ENCODE data around the gene EFHC1.
A peak's percentile ranks its signal among the peaks of the same experiment; 100 is the strongest.

Gene EFHC1

GRCh38 chr6:52548999-52549398 is 128.9 kb downstream of the EFHC1 start:
- TF ChIP-seq POLR2AphosphoS5 (IDR thresholded peaks at IDR 0.05; ENCODE audit: borderline replicate concordance, low read depth, low read length) = no peak
- no peak for TF ChIP-seq EZH2 (IDR thresholded peaks at IDR 0.05)
- no peak for TF ChIP-seq FOXP2 (optimal IDR thresholded peaks at IDR 0.05; ENCODE audit: control extremely low read depth, extremely low read length, insufficient read depth)
- Histone ChIP-seq H3K36me3 (ENCODE audit: insufficient read depth, low read length) (no peaks in the 10 kb centered on the region), H3K27ac (no peak overlapping the region), H3K9ac (ENCODE audit: insufficient read length) (no peak overlapping the region), H3K9me3 (ENCODE audit: low read depth, low read length) (no peaks in the 10 kb centered on the region), H3K4me3 (no peak overlapping the region)
- no peak for DNase-seq (ENCODE audit: low read depth, low spot score)

GRCh38 chr6:52549428-52549827 is 129.3 kb downstream of the EFHC1 start:
- Histone ChIP-seq H3K27ac (no peak overlapping the region), H3K4me3 (no peak overlapping the region), H3K36me3 (ENCODE audit: insufficient read depth, low read length) (no peaks in the 10 kb centered on the region), H3K9me3 (ENCODE audit: low read depth, low read length) (no peaks in the 10 kb centered on the region), H3K9ac (ENCODE audit: insufficient read length) (no peak overlapping the region)
- TF ChIP-seq EZH2 (IDR thresholded peaks at IDR 0.05) = no peak
- TF ChIP-seq POLR2AphosphoS5 (IDR thresholded peaks at IDR 0.05; ENCODE audit: borderline replicate concordance, low read depth, low read length) = peak; percentile 64; the same call in 1 of the 2 replicates
- DNase-seq (ENCODE audit: low read depth, low spot score) = peak; percentile 61

GRCh38 chr6:52550014-52550575 is 130.0 kb downstream of the EFHC1 start:
- Histone ChIP-seq H3K9me3 (ENCODE audit: low read depth, low read length) (no peaks in the 10 kb centered on the region), H3K9ac (ENCODE audit: insufficient read length) (no peak overlapping the region), H3K36me3 (ENCODE audit: insufficient read depth, low read length) (no peaks in the 10 kb centered on the region), H3K4me3 (no peak overlapping the region), H3K27ac (no peak overlapping the region)
- DNase-seq (ENCODE audit: low read depth, low spot score) = no peak
- no peak for TF ChIP-seq FOXP2 (optimal IDR thresholded peaks at IDR 0.05; ENCODE audit: control extremely low read depth, extremely low read length, insufficient read depth)
- TF ChIP-seq POLR2AphosphoS5 (IDR thresholded peaks at IDR 0.05; ENCODE audit: borderline replicate concordance, low read depth, low read length) = no peak
- TF ChIP-seq EZH2 (IDR thresholded peaks at IDR 0.05) = no peak

GRCh38 chr6:52550870-52551269 is 130.7 kb downstream of the EFHC1 start:
- H3K4me3 ChIP-seq = no peak overlapping the region
- no peaks in the 10 kb centered on the region for H3K36me3 ChIP-seq (ENCODE audit: insufficient read depth, low read length)
- no peak overlapping the region for H3K27ac ChIP-seq
- H3K9ac ChIP-seq (ENCODE audit: insufficient read length) = no peak overlapping the region
- no peaks in the 10 kb centered on the region for H3K9me3 ChIP-seq (ENCODE audit: low read depth, low read length)
- no peak for DNase-seq (ENCODE audit: low read depth, low spot score)
- no peak for TF ChIP-seq POLR2AphosphoS5 (IDR thresholded peaks at IDR 0.05; ENCODE audit: borderline replicate concordance, low read depth, low read length)
- no peak for TF ChIP-seq EZH2 (IDR thresholded peaks at IDR 0.05)
- no peak for TF ChIP-seq FOXP2 (optimal IDR thresholded peaks at IDR 0.05; ENCODE audit: control extremely low read depth, extremely low read length, insufficient read depth)

- Histone ChIP-seq H3K36me3 (ENCODE audit: insufficient read depth, low read length) (no peaks in the 10 kb centered on the region), H3K27ac (no peak overlapping the region), H3K9me3 (ENCODE audit: low read depth, low read length) (no peaks in the 10 kb centered on the region), H3K9ac (ENCODE audit: insufficient read length) (no peak overlapping the region), H3K4me3 (no peak overlapping the region)
- TF ChIP-seq FOXP2 (optimal IDR thresholded peaks at IDR 0.05; ENCODE audit: control extremely low read depth, extremely low read length, insufficient read depth) (no peak), POLR2AphosphoS5 (IDR thresholded peaks at IDR 0.05; ENCODE audit: borderline replicate concordance, low read depth, low read length) (no peak), EZH2 (IDR thresholded peaks at IDR 0.05) (no peak)
- DNase-seq (ENCODE audit: low read depth, low spot score) = no peak
Measured at GRCh38 chr6:52551483-52552277, 131.5 kb downstream of the EFHC1 start.

DNA sequence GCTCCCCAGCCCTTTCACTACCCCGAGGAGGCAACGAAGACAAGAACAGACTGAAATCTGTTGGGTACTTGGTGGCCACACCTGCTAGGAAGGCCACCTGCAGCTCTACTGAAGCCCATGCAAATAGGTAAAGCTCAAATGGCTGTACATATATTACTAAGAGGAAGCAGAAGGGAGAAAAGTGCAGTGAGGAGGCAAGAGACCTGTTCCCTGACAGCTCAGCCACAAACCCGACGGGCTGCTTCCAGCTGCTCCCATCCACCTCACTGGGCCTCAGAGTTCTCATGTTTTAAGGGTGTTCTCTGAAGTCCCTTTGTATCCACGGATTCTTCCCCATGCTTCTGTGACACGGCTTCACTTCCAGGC is 132.1 kb downstream of the EFHC1 start:
- no peak overlapping the region for H3K9ac ChIP-seq (ENCODE audit: insufficient read length)
- H3K36me3 ChIP-seq (ENCODE audit: insufficient read depth, low read length) = no peaks in the 10 kb centered on the region
- H3K9me3 ChIP-seq (ENCODE audit: low read depth, low read length) = no peaks in the 10 kb centered on the region
- no peak for TF ChIP-seq POLR2AphosphoS5 (IDR thresholded peaks at IDR 0.05; ENCODE audit: borderline replicate concordance, low read depth, low read length)
- TF ChIP-seq EZH2 (IDR thresholded peaks at IDR 0.05) = no peak
- TF ChIP-seq FOXP2 (optimal IDR thresholded peaks at IDR 0.05; ENCODE audit: control extremely low read depth, extremely low read length, insufficient read depth) = no peak
- no peak overlapping the region for H3K27ac ChIP-seq
- no peak for DNase-seq (ENCODE audit: low read depth, low spot score)
- H3K4me3 ChIP-seq = no peak overlapping the region

GRCh38 chr6:52553158-52553557 is 133.0 kb downstream of the EFHC1 start:
- no peak overlapping the region for H3K4me3 ChIP-seq

GRCh38 chr6:52553719-52554118 is 133.6 kb downstream of the EFHC1 start:
- H3K9me3 ChIP-seq (ENCODE audit: low read depth, low read length) = no peaks in the 10 kb centered on the region
- H3K4me3 ChIP-seq = no peak overlapping the region
- H3K9ac ChIP-seq (ENCODE audit: insufficient read length) = no peak overlapping the region
- no peak overlapping the region for H3K27ac ChIP-seq
- TF ChIP-seq POLR2AphosphoS5 (IDR thresholded peaks at IDR 0.05; ENCODE audit: borderline replicate concordance, low read depth, low read length) (no peak), FOXP2 (optimal IDR thresholded peaks at IDR 0.05; ENCODE audit: control extremely low read depth, extremely low read length, insufficient read depth) (no peak), EZH2 (IDR thresholded peaks at IDR 0.05) (no peak)
- H3K36me3 ChIP-seq (ENCODE audit: insufficient read depth, low read length) = no peaks in the 10 kb centered on the region
- DNase-seq (ENCODE audit: low read depth, low spot score) = no peak

More at GRCh38 chr6:52553158-52553557, 133.0 kb downstream of the EFHC1 start:
- Histone ChIP-seq H3K36me3 (ENCODE audit: insufficient read depth, low read length) (no peaks in the 10 kb centered on the region), H3K9me3 (ENCODE audit: low read depth, low read length) (no peaks in the 10 kb centered on the region), H3K27ac (no peak overlapping the region), H3K9ac (ENCODE audit: insufficient read length) (no peak overlapping the region)
- no peak for DNase-seq (ENCODE audit: low read depth, low spot score)
- TF ChIP-seq POLR2AphosphoS5 (IDR thresholded peaks at IDR 0.05; ENCODE audit: borderline replicate concordance, low read depth, low read length) (no peak), FOXP2 (optimal IDR thresholded peaks at IDR 0.05; ENCODE audit: control extremely low read depth, extremely low read length, insufficient read depth) (no peak), EZH2 (IDR thresholded peaks at IDR 0.05) (no peak)

Measured in SK-N-MC (cell line).